Measurements from ENCODE around the gene FATE1.

FATE1 gene

GRCh38 chrX:151735219-151735618 is 19.4 kb downstream of the FATE1 start:
- TF ChIP-seq, protein P1, sequence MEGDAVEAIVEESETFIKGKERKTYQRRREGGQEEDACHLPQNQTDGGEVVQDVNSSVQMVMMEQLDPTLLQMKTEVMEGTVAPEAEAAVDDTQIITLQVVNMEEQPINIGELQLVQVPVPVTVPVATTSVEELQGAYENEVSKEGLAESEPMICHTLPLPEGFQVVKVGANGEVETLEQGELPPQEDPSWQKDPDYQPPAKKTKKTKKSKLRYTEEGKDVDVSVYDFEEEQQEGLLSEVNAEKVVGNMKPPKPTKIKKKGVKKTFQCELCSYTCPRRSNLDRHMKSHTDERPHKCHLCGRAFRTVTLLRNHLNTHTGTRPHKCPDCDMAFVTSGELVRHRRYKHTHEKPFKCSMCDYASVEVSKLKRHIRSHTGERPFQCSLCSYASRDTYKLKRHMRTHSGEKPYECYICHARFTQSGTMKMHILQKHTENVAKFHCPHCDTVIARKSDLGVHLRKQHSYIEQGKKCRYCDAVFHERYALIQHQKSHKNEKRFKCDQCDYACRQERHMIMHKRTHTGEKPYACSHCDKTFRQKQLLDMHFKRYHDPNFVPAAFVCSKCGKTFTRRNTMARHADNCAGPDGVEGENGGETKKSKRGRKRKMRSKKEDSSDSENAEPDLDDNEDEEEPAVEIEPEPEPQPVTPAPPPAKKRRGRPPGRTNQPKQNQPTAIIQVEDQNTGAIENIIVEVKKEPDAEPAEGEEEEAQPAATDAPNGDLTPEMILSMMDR (conservative IDR thresholded peaks at IDR 0.05; ENCODE audit: low read depth): no peak
- CTCF ChIA-PET: interaction anchor here (0.8 to 1.5 kb wide), 2 partner anchors 18 to 1082 kb away, joined by 3 to 4 read pairs; no protein-coding TSS in a partner anchor
- no peak for DNase-seq (ENCODE audit: low spot score)
- H3K27ac ChIP-seq: no peak overlapping the region
- POLR2A ChIA-PET (ENCODE audit: low non-redundant PET): no interaction called here

GRCh38 chrX:151736685-151737084 is 20.9 kb downstream of the FATE1 start:
- CTCF ChIA-PET: interaction anchor here (0.5 to 1.5 kb wide), 2 partner anchors 303 to 1080 kb away, joined by 3 read pairs; no protein-coding TSS in a partner anchor
- no peak for DNase-seq (ENCODE audit: low spot score)
- POLR2A ChIA-PET (ENCODE audit: low non-redundant PET): no interaction called here

GRCh38 chrX:151737494-151737893 is 21.7 kb downstream of the FATE1 start:
- DNase-seq (ENCODE audit: low spot score): no peak
- ChIA-PET POLR2A (ENCODE audit: low non-redundant PET) (no interaction called here), CTCF (no interaction called here)
- TF ChIP-seq, protein P1 (conservative IDR thresholded peaks at IDR 0.05; ENCODE audit: low read depth): no peak
- H3K27ac ChIP-seq: no peak overlapping the region

More at GRCh38 chrX:151736685-151737084, 20.9 kb downstream of the FATE1 start:
- TF ChIP-seq, protein P1 (conservative IDR thresholded peaks at IDR 0.05; ENCODE audit: low read depth): no peak
- H3K27ac ChIP-seq: no peak overlapping the region

GRCh38 chrX:151738751-151739150 is 22.9 kb downstream of the FATE1 start:
- H3K27ac ChIP-seq: no peak overlapping the region
- ChIA-PET CTCF (no interaction called here), POLR2A (ENCODE audit: low non-redundant PET) (no interaction called here)
- TF ChIP-seq, protein P1 (conservative IDR thresholded peaks at IDR 0.05; ENCODE audit: low read depth): no peak
- no peak for DNase-seq (ENCODE audit: low spot score)

DNA sequence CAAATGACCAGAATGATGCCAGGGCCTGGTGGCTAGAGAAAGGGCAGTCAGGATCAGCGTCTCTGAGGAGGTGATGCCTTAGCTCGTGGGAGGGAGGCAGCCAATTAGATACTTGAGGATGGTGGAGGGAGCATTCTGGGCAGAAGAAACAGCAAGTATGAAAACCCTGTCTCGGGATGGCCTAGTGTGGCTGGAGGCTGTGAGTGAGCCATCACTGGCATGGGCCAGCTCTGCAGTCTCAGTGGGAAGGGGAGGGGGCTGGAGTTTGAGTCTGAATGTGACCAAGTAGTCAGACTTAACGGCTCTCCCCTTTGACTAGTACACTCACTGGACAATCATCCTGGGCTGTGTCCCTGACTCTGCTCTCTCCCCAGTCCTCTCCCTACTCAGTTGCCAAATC is 25.8 kb downstream of the FATE1 start:
- no peak for DNase-seq (ENCODE audit: low spot score)
- POLR2A ChIA-PET (ENCODE audit: low non-redundant PET): no interaction called here
- TF ChIP-seq, protein P1 (conservative IDR thresholded peaks at IDR 0.05; ENCODE audit: low read depth): no peak
- no peak overlapping the region for H3K27ac ChIP-seq
- CTCF ChIA-PET: no interaction called here

DNA sequence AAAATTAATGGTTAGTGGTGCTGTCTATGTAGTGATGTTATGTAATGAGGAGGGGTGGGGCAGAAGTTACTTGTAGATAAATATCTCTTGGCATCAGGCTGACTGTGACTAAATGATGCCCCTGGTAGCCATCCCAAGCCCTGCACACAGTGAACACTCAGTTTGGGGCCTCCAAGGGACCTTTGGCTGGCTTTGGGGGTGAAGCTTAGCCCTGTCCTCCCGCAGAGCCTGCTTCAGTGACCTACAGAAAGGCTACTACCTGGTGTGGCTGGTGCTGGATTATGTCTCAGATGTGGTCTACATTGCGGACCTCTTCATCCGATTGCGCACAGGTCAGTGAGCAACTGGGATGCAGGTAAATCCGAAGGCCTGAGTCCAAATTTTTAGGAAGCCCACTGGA is 26.5 kb downstream of the FATE1 start:
- TF ChIP-seq, protein P1 (conservative IDR thresholded peaks at IDR 0.05; ENCODE audit: low read depth): no peak
- ChIA-PET POLR2A (ENCODE audit: low non-redundant PET) (no interaction called here), CTCF (no interaction called here)
- no peak for DNase-seq (ENCODE audit: low spot score)
- no peak overlapping the region for H3K27ac ChIP-seq

All from RWPE1 (cell line).